GM19351 (cell line): ENCODE results near the gene POT1.
A peak's percentile ranks its signal among the peaks of the same experiment; 100 is the strongest.

Experiments used
- ATAC-seq: cut with Tn5 transposase; IDR thresholded peaks from one replicate; pipeline ENCODE4 v1.9.1; 2021; ENCODE audit warnings: mild to moderate bottlenecking, moderate library complexity; ENCODE audit not compliant: unreplicated experiment

Gene POT1

DNA sequence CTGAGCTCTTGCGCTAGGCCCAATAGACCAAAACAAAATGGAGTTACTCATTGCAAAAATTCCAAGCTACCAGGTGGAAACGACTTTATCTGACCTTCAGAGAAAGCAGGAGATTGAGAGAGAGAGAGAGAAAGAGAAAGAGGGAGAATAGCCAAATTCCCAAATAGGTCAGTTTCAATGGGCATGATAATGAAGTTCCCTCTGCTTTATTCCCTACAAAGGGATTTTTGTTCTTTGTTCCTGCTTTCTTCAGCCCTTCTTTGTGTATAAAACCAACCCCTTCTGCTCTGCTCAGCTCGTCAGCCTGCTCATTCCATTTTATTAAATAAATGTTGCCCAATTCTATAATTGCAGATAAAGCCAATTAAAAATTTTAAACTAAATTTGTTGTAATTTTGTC is 119.0 kb downstream of the POT1 start:
- no peak for ATAC-seq

DNA sequence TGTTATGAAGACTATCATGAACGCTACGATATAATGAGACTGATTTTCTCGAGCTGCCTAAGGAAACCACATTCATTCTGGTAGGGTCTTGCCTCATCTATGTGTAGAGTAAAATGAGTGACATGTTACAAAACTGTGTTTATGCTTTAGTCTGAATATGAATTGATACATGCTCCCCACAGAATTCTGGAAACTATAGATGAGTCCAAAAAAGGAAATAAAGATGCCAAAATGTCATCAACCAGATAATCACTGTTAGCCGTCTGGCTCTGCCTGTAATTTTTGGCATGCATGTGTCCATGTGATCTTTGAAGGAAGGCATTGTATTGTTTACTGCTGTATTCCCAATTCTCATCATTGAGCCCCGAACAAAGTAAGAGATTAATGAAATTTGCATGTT is 121.4 kb downstream of the POT1 start:
- no peak for ATAC-seq

DNA sequence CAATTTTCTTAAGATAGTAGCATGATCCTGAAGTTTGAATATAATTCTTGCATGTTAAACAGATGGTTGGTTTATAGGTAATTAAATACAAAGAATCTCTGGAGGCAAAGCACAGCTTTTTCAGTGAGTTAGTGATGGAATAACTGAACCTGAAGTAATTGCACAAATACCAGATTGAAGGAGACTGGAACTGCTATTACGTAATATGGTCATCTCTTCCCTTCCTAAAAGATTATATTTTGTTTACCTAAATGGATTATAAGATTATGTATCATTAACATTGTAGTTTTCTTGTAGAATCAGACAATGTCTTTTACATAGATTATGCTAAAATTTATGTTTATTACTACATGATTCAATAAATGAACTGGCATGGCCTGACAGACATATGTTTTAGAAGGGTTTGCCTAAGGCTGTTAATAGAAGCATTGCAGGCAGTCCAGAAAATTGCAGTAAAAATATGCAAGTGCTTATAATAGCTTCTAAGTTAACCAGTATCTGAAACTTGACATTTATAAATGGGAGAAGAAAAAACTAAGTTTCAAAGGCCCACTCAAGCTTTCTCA is 128.2 kb downstream of the POT1 start:
- no peak for ATAC-seq

DNA sequence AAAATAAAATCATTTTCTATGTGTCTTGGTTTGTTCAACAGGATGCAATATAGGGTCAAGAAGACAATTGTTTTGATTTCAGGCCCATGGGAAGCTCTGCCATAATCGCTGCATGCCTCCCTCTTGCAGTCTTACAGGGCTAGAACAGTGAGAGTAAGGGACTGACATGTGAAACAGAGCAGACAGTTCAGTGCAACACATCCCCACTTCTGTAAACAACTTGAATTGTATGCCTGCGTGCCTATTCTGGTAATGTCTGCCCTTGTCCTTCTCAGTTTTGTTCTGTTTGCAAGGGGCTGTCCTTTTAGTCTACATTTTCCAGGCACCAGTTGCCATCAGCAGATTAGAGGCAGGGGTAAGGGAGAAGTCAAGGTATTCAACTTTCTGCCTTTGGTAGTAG is 129.2 kb downstream of the POT1 start:
- ATAC-seq: no peak

DNA sequence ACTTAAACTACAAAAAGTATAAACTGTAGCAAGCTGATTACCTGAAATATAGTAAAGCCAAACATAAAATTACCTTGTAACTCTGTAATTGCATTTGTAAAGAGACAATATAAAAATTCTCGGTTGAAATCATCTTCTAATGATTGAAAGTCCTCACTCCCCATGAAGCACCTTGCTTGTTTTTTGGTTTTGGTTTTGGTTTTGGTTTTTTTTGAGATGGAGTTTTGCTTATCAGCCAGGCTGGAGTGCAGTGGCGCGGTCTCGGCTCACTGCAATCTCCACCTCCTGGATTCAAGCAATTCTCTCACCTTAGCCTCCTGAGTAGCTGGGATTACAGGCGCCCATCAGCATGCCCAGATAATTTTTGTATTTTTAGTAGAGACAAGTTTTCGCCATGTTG is 130.2 kb downstream of the POT1 start:
- ATAC-seq: no peak

DNA sequence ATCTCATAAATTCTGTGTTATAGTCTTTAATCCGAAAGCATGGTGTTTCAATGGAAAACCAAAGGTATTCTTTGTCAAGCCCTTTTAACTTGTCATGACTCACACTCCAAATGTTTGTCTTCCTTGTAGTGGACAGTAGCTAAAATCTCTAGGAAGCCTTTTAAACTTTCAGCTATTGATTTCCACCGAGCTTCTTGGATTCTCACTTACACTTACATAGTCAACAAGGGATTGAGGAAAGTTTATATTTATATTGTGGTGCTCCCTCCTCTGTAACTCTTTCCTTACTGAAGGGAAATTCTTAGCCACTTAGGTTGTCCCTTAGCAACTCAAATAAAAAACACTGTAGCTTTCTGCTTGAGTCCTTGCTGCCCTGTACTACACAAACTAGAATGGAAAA is 132.9 kb downstream of the POT1 start:
- no peak for ATAC-seq

DNA sequence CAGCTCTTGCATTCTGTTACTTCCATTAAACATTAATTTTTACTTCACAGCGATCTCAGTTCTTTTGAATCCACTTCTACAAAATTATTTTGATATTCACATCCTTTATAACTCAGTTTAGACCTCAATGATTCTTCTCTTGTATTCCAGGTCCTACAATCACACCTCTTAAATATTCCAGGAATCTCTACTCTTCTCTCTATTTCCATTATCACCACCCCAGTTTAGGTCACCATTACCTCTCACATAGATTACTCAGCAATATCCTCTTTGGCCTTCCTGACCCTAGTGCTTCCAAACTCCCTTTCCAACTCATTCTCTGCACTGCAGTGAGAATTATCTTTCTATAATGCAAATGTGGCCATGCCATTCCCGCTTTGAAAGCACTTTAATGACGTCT is 136.9 kb downstream of the POT1 start:
- no peak for ATAC-seq

DNA sequence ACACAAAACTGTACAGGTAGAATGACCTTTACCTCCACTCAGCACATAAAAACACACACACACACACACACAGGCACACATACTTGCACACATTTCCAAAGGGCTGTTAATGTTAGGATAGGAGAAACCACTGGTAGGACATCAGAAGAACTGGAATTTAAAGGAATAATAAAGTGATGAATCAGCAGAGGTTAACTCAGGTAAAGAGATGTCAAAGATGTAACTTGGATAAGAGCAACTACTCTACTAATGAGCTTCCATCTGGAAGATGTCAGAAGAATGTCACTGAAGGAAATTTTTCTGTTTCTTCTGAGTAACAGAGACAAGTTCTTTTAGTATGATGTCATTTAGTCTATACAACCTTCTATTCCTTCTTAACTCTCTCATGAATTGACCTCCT is 137.6 kb downstream of the POT1 start:
- ATAC-seq: no peak

DNA sequence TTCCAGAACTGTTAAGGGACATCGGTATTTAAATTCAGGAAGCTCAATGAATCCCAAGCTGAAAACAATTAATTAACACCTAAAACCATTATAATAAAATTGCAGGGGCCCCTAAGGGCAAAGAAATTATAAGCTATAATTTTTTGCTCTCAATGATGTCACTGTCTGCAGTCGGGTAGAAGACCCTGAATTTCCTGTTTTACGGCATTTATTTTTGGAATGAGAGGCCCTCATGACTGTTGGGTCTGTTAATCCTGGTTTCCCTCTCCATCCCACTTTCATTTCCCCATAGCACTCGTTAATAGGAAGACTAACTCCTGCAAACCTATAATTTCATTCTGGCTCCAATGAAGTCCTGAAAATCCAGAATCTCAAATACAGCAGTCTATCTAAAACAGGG is 138.2 kb downstream of the POT1 start:
- no peak for ATAC-seq

DNA sequence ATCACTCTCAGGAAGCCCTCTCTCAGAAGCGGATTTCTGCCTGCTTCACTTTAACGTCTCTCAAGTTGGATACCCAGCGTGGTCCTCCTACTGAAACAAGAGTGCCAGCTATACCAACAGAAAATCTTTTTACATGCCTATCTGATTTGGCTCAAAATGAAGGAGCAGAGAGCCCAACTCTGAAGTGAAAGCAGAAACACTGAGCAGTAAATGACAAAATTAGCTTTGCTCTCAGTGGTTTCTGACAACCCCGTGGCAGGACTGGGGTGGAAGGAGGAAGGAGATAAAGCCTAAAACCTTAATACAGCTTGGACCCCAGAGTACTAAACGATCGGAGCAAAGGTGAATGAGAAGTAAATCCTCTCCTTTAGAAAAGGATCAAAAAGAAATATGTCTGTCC is 139.0 kb downstream of the POT1 start:
- ATAC-seq: peak; percentile 67

DNA sequence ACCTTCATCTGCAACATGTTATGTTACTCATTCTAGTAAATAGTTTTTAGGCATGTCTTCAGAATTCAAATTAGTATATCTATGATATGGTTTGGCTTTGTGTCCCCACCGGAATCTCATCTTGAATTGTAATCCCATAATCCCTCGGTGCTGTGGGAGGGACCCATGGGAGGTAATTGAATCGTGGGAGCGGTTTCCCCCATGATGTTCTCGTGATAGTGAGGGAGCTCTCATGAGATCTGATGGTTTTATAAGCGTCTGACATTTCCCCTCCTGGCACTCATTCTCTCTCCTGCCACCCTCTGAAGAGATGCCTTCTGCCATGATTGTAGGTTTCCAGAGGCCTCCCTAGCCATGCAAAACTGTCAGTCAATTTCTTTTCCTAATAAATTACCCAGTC is 143.6 kb downstream of the POT1 start:
- ATAC-seq: no peak

DNA sequence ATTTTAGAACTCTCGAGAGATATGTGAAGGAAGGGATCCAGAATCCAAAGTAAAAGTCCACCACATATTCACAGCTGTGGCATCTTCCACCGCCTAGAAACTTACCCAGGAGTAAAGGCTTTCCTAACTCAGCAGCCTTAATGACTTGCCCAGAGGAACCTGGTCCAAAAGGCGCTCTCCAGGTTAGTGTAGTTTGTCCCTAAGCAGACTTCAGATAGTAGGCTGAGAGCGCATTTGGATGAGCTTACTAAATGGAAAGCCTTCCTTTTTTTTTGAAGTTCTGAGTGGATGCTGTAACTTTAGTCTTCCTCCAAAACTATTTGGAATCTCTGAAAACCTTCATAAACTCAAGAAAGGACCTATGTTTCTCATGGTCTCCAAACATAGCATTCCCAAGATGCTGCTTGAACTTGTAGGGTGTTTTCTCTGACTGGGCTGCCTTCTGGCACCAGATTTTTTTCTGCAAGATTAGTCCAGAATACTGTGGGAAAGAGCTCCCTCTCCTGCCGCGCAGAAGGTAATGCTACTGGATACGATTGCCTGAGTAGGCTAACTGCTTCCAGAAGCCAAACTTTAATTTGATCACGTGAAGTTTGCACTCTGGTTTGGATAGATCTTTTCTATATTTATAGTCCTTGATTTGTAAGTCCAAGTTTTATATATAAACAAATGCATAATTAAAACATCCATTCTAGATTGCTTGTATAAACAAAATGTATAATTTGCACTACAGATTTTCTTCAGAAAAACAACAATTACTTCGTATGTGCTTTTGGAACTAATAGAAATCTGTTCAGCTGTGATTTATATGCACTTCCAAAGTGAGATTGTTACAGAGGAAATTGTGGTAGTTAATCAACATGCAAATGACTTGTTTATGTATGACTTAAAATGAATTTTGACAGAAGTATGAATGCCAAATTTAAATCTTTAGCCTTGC is 144.5 kb downstream of the POT1 start:
- peak; percentile 90 for ATAC-seq

DNA sequence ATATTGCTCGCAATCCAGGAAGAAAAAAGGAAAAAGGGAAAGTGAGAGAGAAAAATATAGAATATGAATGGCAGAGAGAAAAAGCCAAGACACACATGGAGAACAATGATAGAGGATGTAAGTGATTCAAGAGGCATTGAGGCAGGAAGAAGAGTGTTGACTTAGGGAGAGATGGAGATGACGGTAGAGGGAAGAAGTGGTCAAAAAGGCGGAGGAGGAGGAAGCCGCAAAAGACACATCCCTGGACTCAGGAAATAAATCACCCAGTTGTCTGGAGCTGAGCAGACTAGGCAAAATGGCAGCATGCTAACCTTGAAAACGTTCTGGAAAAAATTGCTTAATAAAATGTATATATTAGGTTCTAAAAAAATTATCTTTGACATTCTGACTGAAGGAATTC is 146.4 kb downstream of the POT1 start:
- no peak for ATAC-seq

DNA sequence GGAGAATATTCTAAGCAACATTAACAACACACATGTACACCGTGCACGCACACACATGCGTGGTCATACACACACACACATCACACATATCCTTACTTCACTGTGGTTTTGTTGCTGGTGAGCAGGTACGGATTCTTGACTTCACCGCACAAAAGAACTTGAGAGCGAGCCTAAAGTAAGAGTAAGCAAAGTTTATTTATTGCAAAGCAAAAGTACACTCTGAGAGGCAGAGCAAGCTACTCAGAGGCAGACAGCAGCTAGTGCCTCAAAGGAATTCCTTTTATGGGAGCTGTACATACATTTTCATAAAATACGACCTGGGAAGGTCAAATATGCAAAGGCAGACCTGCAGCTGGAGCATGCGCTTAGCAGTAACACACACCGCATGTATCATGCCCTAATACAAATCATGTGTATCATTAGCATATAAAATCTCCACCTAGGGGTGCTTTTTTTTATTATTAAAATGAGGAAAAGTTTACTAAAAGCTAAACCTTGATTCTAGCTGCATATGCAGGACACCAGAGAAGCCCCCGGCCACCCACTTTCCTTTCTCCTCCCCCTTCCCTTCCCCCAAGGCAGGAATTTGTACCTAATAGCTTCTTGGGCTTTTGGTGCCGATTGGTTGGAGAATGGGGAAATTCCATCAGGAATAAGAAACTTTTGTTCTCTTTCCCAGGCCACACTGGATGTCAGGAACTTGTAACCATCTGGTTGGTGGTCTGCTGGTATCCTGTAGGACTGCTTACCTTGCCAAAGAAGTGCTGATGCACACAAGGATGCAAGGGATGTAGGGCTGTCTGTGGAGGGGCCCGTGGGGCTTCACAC is 147.5 kb downstream of the POT1 start:
- ATAC-seq: no peak

DNA sequence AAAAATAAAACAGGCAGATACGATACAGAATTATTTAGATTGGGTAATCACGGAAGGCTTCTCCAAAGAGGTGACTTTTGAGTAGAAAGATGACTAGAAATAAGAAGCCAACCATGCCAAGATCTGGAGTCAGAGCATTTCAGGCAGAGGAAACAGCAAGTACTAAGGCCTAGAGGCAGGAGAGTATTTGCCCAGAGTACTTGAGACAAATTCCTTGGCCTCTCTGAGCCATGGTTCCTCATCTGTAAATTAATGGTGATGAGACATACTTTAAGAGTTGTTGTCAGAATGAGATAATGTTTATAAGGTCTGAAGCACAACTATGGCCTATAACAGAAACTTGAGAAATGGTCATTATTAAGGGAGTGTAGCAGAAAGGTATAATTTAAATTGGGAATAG is 148.2 kb downstream of the POT1 start:
- no peak for ATAC-seq

DNA sequence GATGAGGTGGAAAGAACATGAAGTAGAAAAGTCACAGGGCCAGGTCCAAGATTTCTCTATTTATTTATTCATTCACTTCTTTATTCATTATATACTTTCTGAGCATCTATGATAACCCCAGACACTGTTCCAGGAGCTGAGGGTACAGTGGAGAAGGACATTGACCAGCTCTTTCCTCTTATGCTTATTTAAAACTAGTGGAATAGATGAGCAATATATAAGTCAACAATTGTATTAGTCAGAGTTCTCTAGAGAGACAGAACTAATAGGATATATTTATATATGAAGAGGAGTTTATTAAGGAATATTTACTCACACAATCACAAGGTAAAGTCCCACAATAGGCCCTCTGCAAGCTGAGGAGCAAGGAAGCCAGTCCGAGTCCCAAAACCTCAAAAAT is 149.0 kb downstream of the POT1 start:
- no peak for ATAC-seq

DNA sequence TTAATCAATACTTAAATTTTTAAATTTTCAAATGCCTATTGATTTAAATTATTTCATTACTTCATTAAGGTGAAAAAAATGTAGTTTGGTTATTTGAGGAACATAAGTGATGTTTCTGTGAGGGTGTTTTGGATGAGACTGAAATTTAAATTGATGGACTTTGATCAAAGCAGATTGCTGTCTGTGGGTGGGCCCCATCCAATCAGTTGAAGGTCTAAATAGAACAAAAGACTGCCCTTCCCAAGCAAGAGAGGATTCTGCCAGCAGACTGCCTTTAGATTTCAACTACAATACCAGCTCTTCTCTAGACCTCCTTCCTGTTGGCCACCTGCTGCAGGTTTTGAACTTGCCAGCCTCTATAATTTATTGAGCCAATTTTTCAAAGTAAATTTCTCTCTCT is 149.6 kb downstream of the POT1 start:
- ATAC-seq: no peak

DNA sequence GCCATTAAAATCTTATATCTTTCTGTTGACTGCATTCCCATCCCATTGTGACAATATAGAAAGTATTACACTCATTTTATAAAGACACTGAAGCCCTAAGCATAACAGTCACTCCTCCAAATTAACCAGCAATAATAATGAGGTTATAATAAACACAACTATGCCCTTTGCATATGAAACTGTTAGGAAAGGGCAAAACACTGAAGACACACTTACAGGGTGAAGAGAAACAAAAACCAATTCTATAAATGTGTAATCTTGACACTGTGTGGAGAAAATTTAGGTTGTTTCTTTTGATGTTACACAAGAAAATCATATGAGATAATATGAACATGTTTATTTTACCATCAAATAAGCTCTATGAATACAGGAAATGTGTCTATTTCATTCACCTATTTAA is 150.0 kb downstream of the POT1 start:
- peak; percentile 31 for ATAC-seq

DNA sequence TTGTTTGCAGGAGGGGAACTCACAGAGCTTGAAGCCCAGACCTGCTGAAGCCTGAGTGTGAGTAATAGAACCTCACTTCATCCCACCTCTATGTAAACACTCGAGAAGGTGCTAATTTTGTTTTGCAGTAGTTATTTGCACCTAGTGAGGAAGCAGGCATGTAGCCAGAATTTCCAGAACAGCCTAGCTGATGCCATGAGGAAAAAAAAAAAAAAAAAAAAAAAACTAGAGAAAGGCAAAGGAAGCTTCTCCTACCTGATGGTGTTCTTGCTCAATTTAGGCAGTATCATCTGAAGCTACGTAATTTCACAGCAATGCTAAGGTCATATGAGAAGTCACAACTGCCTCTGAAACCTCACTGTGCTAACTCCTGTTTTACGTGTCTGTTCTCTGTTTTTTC is 150.4 kb downstream of the POT1 start:
- ATAC-seq: peak; percentile 63

DNA sequence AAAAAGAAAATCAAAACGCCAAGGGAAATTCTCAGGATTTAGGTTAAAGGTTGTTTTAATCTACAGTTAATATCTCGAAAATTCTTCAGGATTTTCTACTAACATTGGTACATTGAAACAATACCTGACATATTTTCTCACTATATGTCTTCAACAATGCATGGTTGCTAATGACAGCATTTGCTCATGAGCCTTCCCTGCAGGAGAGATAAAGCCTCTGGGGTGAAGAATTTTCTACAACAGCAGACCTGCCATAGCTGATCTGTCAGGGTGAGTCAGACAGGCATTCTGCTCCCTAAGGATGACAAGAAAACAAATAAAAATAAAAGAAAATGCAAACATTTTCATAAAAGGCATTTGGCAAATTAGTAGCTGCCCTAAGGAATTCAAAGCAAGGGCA is 152.4 kb downstream of the POT1 start:
- ATAC-seq: no peak

DNA sequence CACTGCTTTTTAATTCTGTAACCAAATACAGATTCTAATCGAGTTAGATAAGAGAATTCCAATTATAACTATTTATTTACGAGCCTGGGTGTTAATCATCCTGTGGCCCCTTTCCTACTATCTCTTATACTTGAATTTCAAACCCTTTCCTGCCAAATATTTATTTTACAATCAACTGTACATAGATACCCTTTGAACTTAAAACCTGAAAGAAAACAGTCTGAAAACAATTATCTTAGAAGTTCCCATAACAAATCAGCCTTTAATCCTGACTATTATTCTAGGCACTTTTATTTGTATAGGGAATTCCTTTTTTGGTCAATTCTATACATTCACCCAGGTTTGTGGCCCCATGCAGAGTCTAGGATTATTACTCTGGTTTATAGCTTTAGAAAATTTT is 153.5 kb downstream of the POT1 start:
- ATAC-seq: no peak

DNA sequence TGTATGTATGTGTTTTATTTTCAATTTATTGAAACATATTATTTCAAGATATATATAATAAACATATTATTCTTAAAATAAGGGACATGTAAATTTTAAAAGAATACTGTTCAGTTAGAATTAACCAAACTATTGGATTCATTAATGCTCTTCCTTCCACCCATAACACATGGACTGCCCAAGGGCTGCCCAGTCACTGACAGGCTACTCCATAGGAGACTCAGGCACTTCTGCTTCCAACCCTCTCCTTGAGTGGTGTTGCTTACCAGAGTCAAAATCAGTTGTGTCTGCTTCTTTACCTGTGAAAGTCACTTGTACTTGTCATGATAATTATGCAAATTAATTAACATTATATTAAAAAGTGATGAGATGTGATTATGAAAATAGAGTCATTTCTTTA is 154.2 kb downstream of the POT1 start:
- ATAC-seq: no peak
